ENCODE measurements around the gene MTFR1L.

Gene MTFR1L

DNA sequence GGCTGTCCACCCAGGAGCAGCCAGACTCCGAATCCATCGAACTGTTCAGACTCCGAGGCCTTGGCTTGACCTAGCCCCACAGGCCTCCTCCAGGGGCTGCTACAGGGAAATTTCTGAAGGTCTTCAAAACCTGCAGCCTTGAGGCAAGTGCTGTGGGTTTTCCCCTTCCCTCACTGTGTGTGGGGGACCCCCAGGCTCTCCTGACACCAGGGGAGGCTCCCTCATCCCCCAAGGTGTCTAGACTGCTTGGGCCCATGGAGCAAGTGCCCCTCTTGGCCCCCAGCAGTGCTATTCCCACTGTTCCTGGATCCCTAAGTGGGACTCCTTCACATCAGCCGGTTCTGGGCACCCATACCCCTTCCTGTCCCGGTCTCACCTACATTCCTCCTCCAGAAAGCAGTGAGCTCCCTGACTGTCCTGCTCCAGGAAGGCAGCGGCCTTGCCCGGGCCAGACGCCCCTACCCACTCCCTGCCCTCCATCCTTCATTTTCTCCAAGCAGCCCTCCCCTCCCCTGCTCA, 54.9 kb downstream of the MTFR1L start:
- H3K36me3 ChIP-seq: peaks cover 0 to 8% (median 3%) of the 10 kb centered on the region in 3 donors
- no peak for DNase-seq
- peak overlapping the region; percentile 76 to 88 for H3K27ac ChIP-seq
- H3K27me3 ChIP-seq: no peaks in the 10 kb centered on the region
- no peaks in the 10 kb centered on the region for H3K9me3 ChIP-seq
- peaks cover 0 to 30% (median 18%) of the 10 kb centered on the region in 4 donors for H3K4me1 ChIP-seq
- peak overlapping the region; percentile 73 to 77 for H3K4me3 ChIP-seq
- intact Hi-C loops (cut with DNase I; ENCODE audit: low total_unique reads): no loop called here
- TF ChIP-seq, protein P1, sequence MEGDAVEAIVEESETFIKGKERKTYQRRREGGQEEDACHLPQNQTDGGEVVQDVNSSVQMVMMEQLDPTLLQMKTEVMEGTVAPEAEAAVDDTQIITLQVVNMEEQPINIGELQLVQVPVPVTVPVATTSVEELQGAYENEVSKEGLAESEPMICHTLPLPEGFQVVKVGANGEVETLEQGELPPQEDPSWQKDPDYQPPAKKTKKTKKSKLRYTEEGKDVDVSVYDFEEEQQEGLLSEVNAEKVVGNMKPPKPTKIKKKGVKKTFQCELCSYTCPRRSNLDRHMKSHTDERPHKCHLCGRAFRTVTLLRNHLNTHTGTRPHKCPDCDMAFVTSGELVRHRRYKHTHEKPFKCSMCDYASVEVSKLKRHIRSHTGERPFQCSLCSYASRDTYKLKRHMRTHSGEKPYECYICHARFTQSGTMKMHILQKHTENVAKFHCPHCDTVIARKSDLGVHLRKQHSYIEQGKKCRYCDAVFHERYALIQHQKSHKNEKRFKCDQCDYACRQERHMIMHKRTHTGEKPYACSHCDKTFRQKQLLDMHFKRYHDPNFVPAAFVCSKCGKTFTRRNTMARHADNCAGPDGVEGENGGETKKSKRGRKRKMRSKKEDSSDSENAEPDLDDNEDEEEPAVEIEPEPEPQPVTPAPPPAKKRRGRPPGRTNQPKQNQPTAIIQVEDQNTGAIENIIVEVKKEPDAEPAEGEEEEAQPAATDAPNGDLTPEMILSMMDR (IDR thresholded peaks at IDR 0.05): no peak

DNA sequence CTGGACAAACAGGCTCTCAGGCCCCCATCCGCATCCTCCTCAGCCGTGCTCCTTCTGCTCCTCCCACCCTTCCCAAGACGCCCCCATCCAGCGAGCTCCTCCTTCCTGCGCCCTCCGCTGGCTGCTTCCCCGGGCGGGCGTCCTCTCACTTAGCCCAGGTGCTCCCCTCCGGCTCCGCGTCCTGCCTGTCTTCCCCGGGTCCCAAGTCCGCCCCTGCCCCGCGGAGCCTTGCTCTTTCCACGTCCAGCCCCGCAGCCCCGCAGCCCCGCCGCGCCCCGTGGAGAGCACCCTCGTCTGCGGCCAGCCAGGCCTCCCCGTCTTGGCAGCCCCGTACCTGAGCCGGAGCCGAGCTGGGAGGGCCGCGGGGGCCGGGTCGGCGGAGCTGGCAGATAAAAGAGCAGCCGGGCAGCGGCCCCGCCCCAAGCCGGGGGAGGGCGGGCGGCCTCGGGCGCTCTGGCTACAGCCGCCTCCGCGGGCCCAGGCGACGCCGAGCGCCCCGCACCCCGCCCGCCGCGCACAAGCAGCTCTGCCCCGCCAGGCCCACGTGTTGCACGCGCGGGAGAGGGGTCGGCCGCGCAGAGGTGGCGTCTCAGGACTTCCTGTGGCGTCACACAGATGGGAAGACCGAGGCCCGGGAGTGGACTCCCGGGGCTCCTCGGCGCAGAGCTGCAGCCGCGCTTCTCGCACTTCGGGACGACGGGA, 55.6 kb downstream of the MTFR1L start, which contains the start of gene PAQR7:
Gene PAQR7, minus strand, starts transcription at position 555 of the 702 bp plus-strand sequence. CDS start 11,869 bp downstream, outside the sequence.
- Histone ChIP-seq H3K27me3 (no peaks in the 10 kb centered on the region), H3K36me3 (peaks cover 0 to 2% (median 2%) of the 10 kb centered on the region in 3 donors), H3K9me3 (no peaks in the 10 kb centered on the region), H3K4me3 (peak within 1 kb of the TSS; percentile 73 to 77), H3K27ac (peak within 1 kb of the TSS; percentile 76 to 88), H3K4me1 (peaks cover 0 to 30% (median 18%) of the 10 kb centered on the region in 4 donors)
- DNase-seq: peak; percentile 80 to 88
- TF ChIP-seq, protein P1 (IDR thresholded peaks at IDR 0.05): no peak
- intact Hi-C loops (cut with DNase I; ENCODE audit: low total_unique reads): no loop called here

DNA sequence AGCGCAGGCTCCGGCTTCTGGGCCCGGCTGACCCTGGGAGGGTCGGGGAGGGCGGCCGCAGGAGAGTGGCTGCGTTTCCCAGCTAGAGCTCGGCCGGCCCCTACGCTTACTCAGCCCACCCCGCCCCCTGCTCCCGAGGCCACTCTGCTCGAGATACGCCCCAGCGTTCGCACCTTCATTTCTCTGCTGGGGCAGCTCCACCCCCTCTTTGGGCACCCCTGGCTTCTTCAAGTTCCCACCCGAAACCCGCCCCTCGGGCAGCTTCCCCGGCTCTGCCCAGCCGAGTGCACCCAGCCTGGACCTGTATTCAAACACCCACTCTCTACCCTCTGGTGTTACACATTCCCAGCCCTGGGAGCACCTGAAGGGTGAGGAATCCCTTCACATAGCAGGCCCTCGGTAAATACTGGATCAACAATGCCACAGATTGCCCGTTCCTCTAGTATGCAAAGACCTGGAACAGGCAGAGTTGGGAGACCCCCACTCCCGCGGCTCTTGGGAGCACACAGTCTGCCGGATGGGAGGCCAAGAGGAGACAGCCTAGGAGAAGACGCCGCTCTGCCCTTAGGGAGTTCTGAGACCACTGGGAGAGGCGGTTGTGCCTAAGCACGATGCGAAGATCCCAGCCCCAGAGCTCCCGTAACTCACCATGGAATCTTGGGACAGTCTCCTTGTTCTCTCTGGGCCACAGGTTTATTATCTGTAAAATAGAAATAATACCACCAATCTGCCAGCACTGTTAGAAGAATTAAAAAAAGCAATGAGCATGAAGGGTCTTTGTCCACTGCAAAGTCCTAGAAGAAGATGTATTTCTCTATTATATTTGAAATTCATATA, 56.3 kb downstream of the MTFR1L start:
- H3K36me3 ChIP-seq: no peaks in the 10 kb centered on the region
- H3K27ac ChIP-seq: peak overlapping the region; percentile 76 to 88
- peaks cover 0 to 30% (median 18%) of the 10 kb centered on the region in 4 donors for H3K4me1 ChIP-seq
- DNase-seq: no peak
- TF ChIP-seq, protein P1 (IDR thresholded peaks at IDR 0.05): no peak
- peak overlapping the region; percentile 73 to 77 for H3K4me3 ChIP-seq
- H3K9me3 ChIP-seq: no peaks in the 10 kb centered on the region
- intact Hi-C loops (cut with DNase I; ENCODE audit: low total_unique reads): no loop called here
- H3K27me3 ChIP-seq: no peaks in the 10 kb centered on the region

DNA sequence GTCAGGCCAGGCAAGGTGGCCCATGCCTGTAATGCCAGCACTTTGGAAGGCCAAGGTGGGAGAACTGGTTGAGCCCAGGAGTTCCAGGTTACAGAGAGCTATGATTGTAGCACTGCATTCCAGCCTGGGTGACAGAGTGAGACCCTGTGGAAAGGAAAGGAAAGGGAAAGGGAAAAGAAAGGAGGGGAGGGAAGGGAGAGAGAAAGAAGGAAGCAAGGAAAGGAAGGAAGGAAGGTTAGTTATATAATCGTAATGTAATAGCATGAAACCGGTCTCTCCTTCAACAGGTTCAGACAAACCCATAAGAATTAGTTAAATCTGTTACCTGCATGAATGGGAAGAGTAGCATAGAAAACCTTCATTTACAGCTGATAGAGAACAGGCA, 56.9 kb downstream of the MTFR1L start:
- intact Hi-C loops (cut with DNase I; ENCODE audit: low total_unique reads): no loop called here
- H3K9me3 ChIP-seq: no peaks in the 10 kb centered on the region
- TF ChIP-seq, protein P1 (IDR thresholded peaks at IDR 0.05): no peak
- H3K27me3 ChIP-seq: no peaks in the 10 kb centered on the region
- peaks cover 0 to 27% (median 18%) of the 10 kb centered on the region in 4 donors for H3K4me1 ChIP-seq
- H3K27ac ChIP-seq: peak overlapping the region; percentile 76 to 88
- H3K36me3 ChIP-seq: no peaks in the 10 kb centered on the region
- no peak overlapping the region for H3K4me3 ChIP-seq
- no peak for DNase-seq

DNA sequence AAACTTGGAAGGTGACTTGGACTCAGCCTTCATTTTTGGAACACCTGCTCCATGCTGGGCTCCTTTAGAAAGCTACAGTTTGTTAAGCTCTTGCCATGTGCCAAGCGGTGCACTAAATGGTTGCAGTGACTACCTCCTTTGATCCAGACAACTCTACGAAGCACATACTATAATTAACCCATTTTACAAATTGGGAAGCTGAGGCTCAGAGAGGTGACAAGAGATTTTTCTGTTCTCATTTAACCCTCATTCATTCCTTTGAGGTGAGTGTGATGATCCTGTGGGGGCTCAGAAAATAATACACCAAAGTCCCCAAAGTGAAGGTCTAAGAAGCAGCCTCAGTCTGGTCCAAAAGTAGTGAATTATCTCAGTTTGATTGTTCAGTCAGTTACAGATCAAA, 57.4 kb downstream of the MTFR1L start:
- H3K9me3 ChIP-seq: no peaks in the 10 kb centered on the region

More for the DNA sequence above, 57.4 kb downstream of the MTFR1L start:
- peaks cover 0 to 26% (median 17%) of the 10 kb centered on the region in 4 donors for H3K4me1 ChIP-seq
- intact Hi-C loops (cut with DNase I; ENCODE audit: low total_unique reads): no loop called here
- no peak for DNase-seq
- no peaks in the 10 kb centered on the region for H3K27me3 ChIP-seq
- H3K27ac ChIP-seq: no peak overlapping the region
- H3K4me3 ChIP-seq: no peak overlapping the region
- H3K36me3 ChIP-seq: no peaks in the 10 kb centered on the region
- TF ChIP-seq, protein P1 (IDR thresholded peaks at IDR 0.05): no peak

Measured in tibial artery (tissue), 4 donors.